HepG2 (cell line): ENCODE data around the gene ARL5C. TPM values are rescaled to one million over a fixed set of nuclear protein-coding genes. Genes with fewer than 3 reads are reported as not detected.

ENCODE experiments used
- CCAR2 ChIP-seq: fragments of 200-400 bp; formaldehyde crosslinking; optimal IDR thresholded peaks from 2 replicates; pipeline ENCODE3; 2018; ENCODE audit warnings: low read depth, mild to moderate bottlenecking, low read length, moderate library complexity
- ETV5 ChIP-seq: IDR thresholded peaks from 2 replicates; pipeline ENCODE4 v1.6.1; 2018; ENCODE audit warnings: missing biosample characterization, missing genetic modification reagents, inconsistent platforms, borderline replicate concordance
- HNRNPL ChIP-seq: fragments of 200-400 bp; formaldehyde crosslinking; IDR thresholded peaks from 2 replicates; pipeline ENCODE4 v1.6.1; 2017; ENCODE audit warnings: mild to moderate bottlenecking, low read depth, low read length
- HNRNPLL ChIP-seq: fragments of 200-400 bp; formaldehyde crosslinking; IDR thresholded peaks from 2 replicates; pipeline ENCODE4 v1.6.1; 2017; ENCODE audit warnings: mild to moderate bottlenecking, low read depth, low read length; ENCODE audit not compliant: poor library complexity, severe bottlenecking
- JDP2 ChIP-seq: sonication (generic); formaldehyde crosslinking; IDR thresholded peaks from 2 replicates; pipeline ENCODE4 v1.8.1; 2022; ENCODE audit warnings: missing genetic modification reagents, borderline replicate concordance
- KLF13 ChIP-seq: sonication (generic); formaldehyde crosslinking; IDR thresholded peaks from 2 replicates; pipeline ENCODE4 v1.4.0; 2020; ENCODE audit warnings: mild to moderate bottlenecking, missing genetic modification reagents
- KLF9 ChIP-seq: IDR thresholded peaks from 2 replicates; pipeline ENCODE4 v1.6.1; 2016; ENCODE audit warnings: low read depth
- KMT2A ChIP-seq: sonication (generic); formaldehyde crosslinking; IDR thresholded peaks from 2 replicates; pipeline ENCODE4 v1.4.0; 2020; ENCODE audit warnings: missing genetic modification reagents
- MAFF ChIP-seq: IDR thresholded peaks from 2 replicates; pipeline ENCODE4 v1.6.1; 2011; ENCODE audit warnings: low read depth, low read length, improper control_type of control experiment
- MYC ChIP-seq: sonication (generic); formaldehyde crosslinking; IDR thresholded peaks from 2 replicates; pipeline ENCODE4 v1.9.0; 2021; ENCODE audit warnings: missing genetic modification reagents, borderline replicate concordance
- NFIC ChIP-seq: IDR thresholded peaks from 2 replicates; pipeline ENCODE4 v1.6.1; 2012; ENCODE audit warnings: mild to moderate bottlenecking, low read length, inconsistent platforms
- POLR2G ChIP-seq: fragments of 200-400 bp; formaldehyde crosslinking; IDR thresholded peaks from 2 replicates; pipeline ENCODE4 v1.6.1; 2018; ENCODE audit warnings: mild to moderate bottlenecking, low read depth, low read length, moderate library complexity
- ZBTB21 ChIP-seq: sonication (generic); formaldehyde crosslinking; IDR thresholded peaks from 2 replicates; pipeline ENCODE4 v1.4.0; 2020; ENCODE audit warnings: missing genetic modification reagents
- ZFP62 ChIP-seq: sonication (generic); formaldehyde crosslinking; IDR thresholded peaks from 2 replicates; pipeline ENCODE4 v1.4.0; 2020; ENCODE audit warnings: missing genetic modification reagents
- ZKSCAN5 ChIP-seq: sonication (generic); formaldehyde crosslinking; IDR thresholded peaks from 2 replicates; pipeline ENCODE4 v1.5.1; 2020; ENCODE audit warnings: mild to moderate bottlenecking, missing genetic modification reagents
- ZNF160 ChIP-seq: sonication (generic); formaldehyde crosslinking; IDR thresholded peaks from 2 replicates; pipeline ENCODE4 v1.8.0; 2022; ENCODE audit warnings: mild to moderate bottlenecking, inconsistent platforms, missing genetic modification reagents
- ZNF441 ChIP-seq: sonication (generic); formaldehyde crosslinking; IDR thresholded peaks from 2 replicates; pipeline ENCODE4 v1.7.0; 2021; ENCODE audit warnings: missing genetic modification reagents, borderline replicate concordance
- ZNF644 ChIP-seq: IDR thresholded peaks from 2 replicates; pipeline ENCODE4 v1.6.1; 2016; ENCODE audit warnings: low read depth
- ZNF7 ChIP-seq: IDR thresholded peaks from 2 replicates; pipeline ENCODE4 v1.6.1; 2016; ENCODE audit warnings: missing biosample characterization, missing genetic modification reagents
- ZNF703 ChIP-seq: sonication (generic); formaldehyde crosslinking; IDR thresholded peaks from 2 replicates; pipeline ENCODE4 v1.5.1; 2020; ENCODE audit warnings: missing genetic modification reagents, mild to moderate bottlenecking, moderate library complexity, borderline replicate concordance
- ZNF761 ChIP-seq: sonication (generic); formaldehyde crosslinking; conservative IDR thresholded peaks from 2 replicates; pipeline ENCODE4 v1.4.0; 2020; ENCODE audit warnings: mild to moderate bottlenecking, missing genetic modification reagents
- ZNF83 ChIP-seq: sonication (generic); formaldehyde crosslinking; IDR thresholded peaks from 2 replicates; pipeline ENCODE4 v1.4.0; 2020; ENCODE audit warnings: missing genetic modification reagents, mild to moderate bottlenecking, borderline replicate concordance
- polyA plus RNA-seq, 8 experiments: library from polyadenylated mRNA; depleted of rRNA in 3 of 8; stranded (reverse) in 7 of 8; unstranded in 1 of 8; fragments of >200 nt; fragmentation: Illumina TruSeq in 4 of 8; extraction: Trizol in 4 of 8; gene quantifications; 2 replicates each; pipeline versions ENCODE4 v1.2.1 to v1.2.3, GENCODE V29; 2011 to 2016; ENCODE audit warnings: low read depth in 4 of 8, missing spikeins in 1 of 8, mixed read lengths in 1 of 8; ENCODE audit not compliant: insufficient read depth in 1 of 8
- total RNA-seq, 5 experiments: library from RNA; depleted of rRNA; stranded (reverse); fragments of >200 nt; fragmentation: Illumina TruSeq; extraction: Trizol; gene quantifications; 2 replicates each; pipeline ENCODE4 v1.2.3, GENCODE V29; 2016; ENCODE audit warnings: low read depth in 1 of 5
- TF ChIP-seq, protein P1 (sequence below): IDR thresholded peaks from 2 replicates; pipeline ENCODE4 v1.6.1; 2012; ENCODE audit warnings: low read depth, low read length, improper control_type of control experiment
- TF ChIP-seq, protein P2 (sequence below): sonication (generic); formaldehyde crosslinking; IDR thresholded peaks from 2 replicates; pipeline ENCODE4 v1.4.0; 2020; ENCODE audit warnings: mild to moderate bottlenecking, missing genetic modification reagents, borderline replicate concordance
- TF ChIP-seq, protein P3 (sequence below): sonication (generic); formaldehyde crosslinking; IDR thresholded peaks from 2 replicates; pipeline ENCODE4 v1.4.0; 2020; ENCODE audit warnings: missing genetic modification reagents, mild to moderate bottlenecking, borderline replicate concordance
- TF ChIP-seq, protein P4 (sequence below): sonication (generic); formaldehyde crosslinking; IDR thresholded peaks from 2 replicates; pipeline ENCODE4 v1.5.0; 2020; ENCODE audit warnings: missing genetic modification reagents

Gene ARL5C
- total and polyA plus RNA-seq, 2 of the 13 experiments (the other 11 are each of a cell fraction or from before 2014, with no cell fraction given) = not detected

DNA sequence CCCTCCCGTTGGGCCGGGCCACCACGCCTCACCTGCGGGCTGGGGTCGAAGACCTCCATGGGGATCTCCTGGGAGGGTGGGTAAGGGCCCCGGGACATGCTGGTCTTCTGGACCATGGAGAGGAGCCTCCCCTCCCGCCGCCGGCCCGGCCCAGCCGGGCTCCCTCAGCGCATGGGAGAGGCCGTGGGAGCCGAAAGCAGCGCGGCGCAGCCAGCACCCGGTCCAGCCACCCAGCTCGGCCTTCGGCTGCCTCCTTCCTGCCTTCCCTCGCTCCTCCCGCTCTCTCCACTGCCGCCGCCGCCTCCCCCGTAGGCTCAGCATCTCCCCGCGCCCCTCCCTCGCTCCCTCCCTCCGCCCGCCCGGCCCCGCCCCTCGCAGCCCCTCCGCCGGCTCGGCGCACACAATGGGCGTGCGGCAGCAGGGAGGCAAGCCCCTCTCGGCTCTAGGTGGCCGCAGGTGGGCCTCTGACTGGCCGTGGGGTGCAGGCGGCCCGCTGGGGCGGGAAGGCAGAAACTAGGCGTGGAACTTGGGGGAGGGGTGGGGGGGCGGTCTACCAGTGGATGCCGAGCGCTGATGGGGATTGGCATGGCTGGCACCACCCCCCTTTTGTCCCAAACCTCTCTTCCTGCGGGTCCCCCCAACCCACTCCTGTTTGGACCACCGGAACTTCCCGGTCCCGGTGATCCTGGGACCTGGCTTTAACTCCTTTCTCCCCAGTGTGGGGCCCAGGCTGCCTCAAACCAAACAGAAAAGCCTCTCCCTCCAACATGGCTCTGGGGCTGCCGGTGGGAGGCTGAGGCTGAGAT lies 31.6 kb upstream of the ARL5C start, which contains the start of gene CACNB1 (continued):
- TF ChIP-seq CCAR2 (no peak), ZNF644 (CRISPR knock-in tag) (no peak), KMT2A (CRISPR knock-in tag) (no peak), JDP2 (CRISPR knock-in tag) (no peak), NFIC (no peak), HNRNPLL (peak; percentile 52), ZBTB21 (CRISPR knock-in tag) (no peak), HNRNPL (0 out of 2 replicates have a peak, but pooled peaks have one; percentile 19), ZNF83 (CRISPR knock-in tag) (no peak), ZKSCAN5 (CRISPR knock-in tag) (no peak), MAFF (no peak), ZNF703 (CRISPR knock-in tag) (no peak), ZNF441 (CRISPR knock-in tag) (no peak), ZNF160 (CRISPR knock-in tag) (no peak; the same call in 1 of the 2 replicates), POLR2G (0 out of 2 replicates have a peak, but pooled peaks have one; percentile 37), ZNF7 (CRISPR knock-in tag) (no peak), ZFP62 (CRISPR knock-in tag) (no peak), MYC (CRISPR knock-in tag) (peak; percentile 44), KLF9 (CRISPR knock-in tag) (no peak), ETV5 (CRISPR knock-in tag) (0 out of 2 replicates have a peak, but pooled peaks have one; percentile 12), KLF13 (CRISPR knock-in tag) (no peak), ZNF761 (CRISPR knock-in tag) (no peak)
- TF ChIP-seq, protein P1, sequence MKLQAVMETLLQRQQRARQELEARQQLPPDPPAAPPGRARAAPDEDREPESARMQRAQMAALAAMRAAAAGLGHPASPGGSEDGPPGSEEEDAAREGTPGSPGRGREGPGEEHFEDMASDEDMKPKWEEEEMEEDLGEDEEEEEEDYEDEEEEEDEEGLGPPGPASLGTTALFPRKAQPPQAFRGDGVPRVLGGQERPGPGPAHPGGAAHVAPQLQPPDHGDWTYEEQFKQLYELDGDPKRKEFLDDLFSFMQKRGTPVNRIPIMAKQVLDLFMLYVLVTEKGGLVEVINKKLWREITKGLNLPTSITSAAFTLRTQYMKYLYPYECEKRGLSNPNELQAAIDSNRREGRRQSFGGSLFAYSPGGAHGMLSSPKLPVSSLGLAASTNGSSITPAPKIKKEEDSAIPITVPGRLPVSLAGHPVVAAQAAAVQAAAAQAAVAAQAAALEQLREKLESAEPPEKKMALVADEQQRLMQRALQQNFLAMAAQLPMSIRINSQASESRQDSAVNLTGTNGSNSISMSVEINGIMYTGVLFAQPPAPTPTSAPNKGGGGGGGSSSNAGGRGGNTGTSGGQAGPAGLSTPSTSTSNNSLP = no peak
- TF ChIP-seq, protein P2, sequence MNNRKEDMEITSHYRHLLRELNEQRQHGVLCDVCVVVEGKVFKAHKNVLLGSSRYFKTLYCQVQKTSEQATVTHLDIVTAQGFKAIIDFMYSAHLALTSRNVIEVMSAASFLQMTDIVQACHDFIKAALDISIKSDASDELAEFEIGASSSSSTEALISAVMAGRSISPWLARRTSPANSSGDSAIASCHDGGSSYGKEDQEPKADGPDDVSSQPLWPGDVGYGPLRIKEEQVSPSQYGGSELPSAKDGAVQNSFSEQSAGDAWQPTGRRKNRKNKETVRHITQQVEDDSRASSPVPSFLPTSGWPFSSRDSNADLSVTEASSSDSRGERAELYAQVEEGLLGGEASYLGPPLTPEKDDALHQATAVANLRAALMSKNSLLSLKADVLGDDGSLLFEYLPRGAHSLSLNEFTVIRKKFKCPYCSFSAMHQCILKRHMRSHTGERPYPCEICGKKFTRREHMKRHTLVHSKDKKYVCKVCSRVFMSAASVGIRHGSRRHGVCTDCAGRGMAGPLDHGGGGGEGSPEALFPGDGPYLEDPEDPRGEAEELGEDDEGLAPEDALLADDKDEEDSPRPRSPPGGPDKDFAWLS (CRISPR knock-in tag) = no peak
- TF ChIP-seq, protein P3, sequence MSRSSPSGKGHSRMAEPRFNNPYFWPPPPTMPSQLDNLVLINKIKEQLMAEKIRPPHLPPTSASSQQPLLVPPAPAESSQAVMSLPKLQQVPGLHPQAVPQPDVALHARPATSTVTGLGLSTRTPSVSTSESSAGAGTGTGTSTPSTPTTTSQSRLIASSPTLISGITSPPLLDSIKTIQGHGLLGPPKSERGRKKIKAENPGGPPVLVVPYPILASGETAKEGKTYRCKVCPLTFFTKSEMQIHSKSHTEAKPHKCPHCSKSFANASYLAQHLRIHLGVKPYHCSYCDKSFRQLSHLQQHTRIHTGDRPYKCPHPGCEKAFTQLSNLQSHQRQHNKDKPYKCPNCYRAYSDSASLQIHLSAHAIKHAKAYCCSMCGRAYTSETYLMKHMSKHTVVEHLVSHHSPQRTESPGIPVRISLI (CRISPR knock-in tag) = no peak
- TF ChIP-seq, protein P4, sequence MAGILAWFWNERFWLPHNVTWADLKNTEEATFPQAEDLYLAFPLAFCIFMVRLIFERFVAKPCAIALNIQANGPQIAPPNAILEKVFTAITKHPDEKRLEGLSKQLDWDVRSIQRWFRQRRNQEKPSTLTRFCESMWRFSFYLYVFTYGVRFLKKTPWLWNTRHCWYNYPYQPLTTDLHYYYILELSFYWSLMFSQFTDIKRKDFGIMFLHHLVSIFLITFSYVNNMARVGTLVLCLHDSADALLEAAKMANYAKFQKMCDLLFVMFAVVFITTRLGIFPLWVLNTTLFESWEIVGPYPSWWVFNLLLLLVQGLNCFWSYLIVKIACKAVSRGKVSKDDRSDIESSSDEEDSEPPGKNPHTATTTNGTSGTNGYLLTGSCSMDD (CRISPR knock-in tag) = no peak
